Hepatocyte (in vitro differentiated cells): ENCODE measurements around the gene TCP11L2. TPM values are rescaled to one million over a fixed set of nuclear protein-coding genes. Genes with fewer than 3 reads are reported as not detected.

ENCODE experiments used
- DNase-seq: peaks from one replicate; pipeline ENCODE4 v3.0.0-alpha.2; 2016; ENCODE audit warnings: low spot score
- H2AFZ ChIP-seq: fragments of 200-600 bp; sonication (generic); 2 replicates; pipeline ENCODE4 v1.6.0; 2016; ENCODE audit warnings: antibody characterized with exemption, mild to moderate bottlenecking
- H3K27ac ChIP-seq: fragments of 200-600 bp; sonication (generic); 2 replicates; pipeline ENCODE4 v1.5.1; 2016; ENCODE audit warnings: mild to moderate bottlenecking
- H3K27me3 ChIP-seq: fragments of 200-600 bp; sonication (generic); 2 replicates; pipeline ENCODE4 v1.6.1; 2016
- H3K36me3 ChIP-seq: fragments of 200-600 bp; sonication (generic); replicated peaks from 2 replicates; pipeline ENCODE4 v1.5.1; 2016; ENCODE audit warnings: low read depth; ENCODE audit not compliant: insufficient read depth
- H3K4me1 ChIP-seq: fragments of 200-600 bp; sonication (generic); 2 replicates; pipeline ENCODE4 v1.5.1; 2016; ENCODE audit warnings: mild to moderate bottlenecking, moderate library complexity; ENCODE audit not compliant: insufficient read depth
- H3K4me2 ChIP-seq: fragments of 200-600 bp; sonication (generic); 2 replicates; pipeline ENCODE4 v1.6.0; 2016
- H3K4me3 ChIP-seq: fragments of 200-600 bp; sonication (generic); 2 replicates; pipeline ENCODE4 v1.5.1; 2016; ENCODE audit warnings: mild to moderate bottlenecking
- H3K79me2 ChIP-seq: fragments of 200-600 bp; sonication (generic); 2 replicates; pipeline ENCODE4 v1.6.0; 2017; ENCODE audit warnings: mild to moderate bottlenecking
- H3K9me2 ChIP-seq: fragments of 200-600 bp; sonication (generic); replicated peaks from 2 replicates; pipeline ENCODE4 v1.6.0; 2017; ENCODE audit warnings: mild to moderate bottlenecking; ENCODE audit not compliant: insufficient read depth
- H3K9me3 ChIP-seq: fragments of 200-600 bp; sonication (generic); 2 replicates; pipeline ENCODE4 v1.5.1; 2016; ENCODE audit warnings: low read depth, mild to moderate bottlenecking
- H4K20me1 ChIP-seq: fragments of 200-600 bp; sonication (generic); 2 replicates; pipeline ENCODE4 v1.6.0; 2016; ENCODE audit warnings: mild to moderate bottlenecking; ENCODE audit not compliant: insufficient read depth, poor library complexity, severe bottlenecking
- EZH2 ChIP-seq: fragments of 200-600 bp; sonication (generic); IDR thresholded peaks from 2 replicates; pipeline ENCODE4 v1.6.1; 2016; ENCODE audit warnings: antibody characterized with exemption, mild to moderate bottlenecking, borderline replicate concordance
- EZH2phosphoT487 ChIP-seq: fragments of 200-600 bp; sonication (generic); IDR thresholded peaks from one replicate; pipeline ENCODE4 v1.6.1; 2018; ENCODE audit warnings: antibody characterized with exemption, mild to moderate bottlenecking, low read depth, moderate library complexity; ENCODE audit not compliant: unreplicated experiment, severe bottlenecking
- whole genome bisulfite sequencing: methylation state at CpG from one replicate; pipeline ENCODE4 v1.1.6; 2016; ENCODE audit warnings: low lambda C conversion rate; ENCODE audit errors: missing lambda C conversion rate; 5-methylcytosine and 5-hydroxymethylcytosine counted together
- polyA plus RNA-seq: library from polyadenylated mRNA; unstranded; fragments of >200 nt; fragmentation: Nextera tagmentation; extraction: Ambion mirVana; gene quantifications from 2 replicates; pipeline ENCODE4 v1.2.1, GENCODE V29; 2016
- total RNA-seq: library from RNA; depleted of rRNA; stranded (reverse); fragments of >200 nt; gene quantifications from 2 replicates; pipeline ENCODE4 v1.2.3, GENCODE V29; 2014
- TF ChIP-seq, protein P1 (sequence below): fragments of 200-600 bp; sonication (generic); IDR thresholded peaks from 2 replicates; pipeline ENCODE4 v1.5.1; 2016; ENCODE audit warnings: antibody characterized with exemption, mild to moderate bottlenecking; ENCODE audit not compliant: poor library complexity

The TCP11L2 gene
- total and polyA plus RNA-seq, 2 experiments from 2014 or later: 9.6 to 38.4 TPM

DNA sequence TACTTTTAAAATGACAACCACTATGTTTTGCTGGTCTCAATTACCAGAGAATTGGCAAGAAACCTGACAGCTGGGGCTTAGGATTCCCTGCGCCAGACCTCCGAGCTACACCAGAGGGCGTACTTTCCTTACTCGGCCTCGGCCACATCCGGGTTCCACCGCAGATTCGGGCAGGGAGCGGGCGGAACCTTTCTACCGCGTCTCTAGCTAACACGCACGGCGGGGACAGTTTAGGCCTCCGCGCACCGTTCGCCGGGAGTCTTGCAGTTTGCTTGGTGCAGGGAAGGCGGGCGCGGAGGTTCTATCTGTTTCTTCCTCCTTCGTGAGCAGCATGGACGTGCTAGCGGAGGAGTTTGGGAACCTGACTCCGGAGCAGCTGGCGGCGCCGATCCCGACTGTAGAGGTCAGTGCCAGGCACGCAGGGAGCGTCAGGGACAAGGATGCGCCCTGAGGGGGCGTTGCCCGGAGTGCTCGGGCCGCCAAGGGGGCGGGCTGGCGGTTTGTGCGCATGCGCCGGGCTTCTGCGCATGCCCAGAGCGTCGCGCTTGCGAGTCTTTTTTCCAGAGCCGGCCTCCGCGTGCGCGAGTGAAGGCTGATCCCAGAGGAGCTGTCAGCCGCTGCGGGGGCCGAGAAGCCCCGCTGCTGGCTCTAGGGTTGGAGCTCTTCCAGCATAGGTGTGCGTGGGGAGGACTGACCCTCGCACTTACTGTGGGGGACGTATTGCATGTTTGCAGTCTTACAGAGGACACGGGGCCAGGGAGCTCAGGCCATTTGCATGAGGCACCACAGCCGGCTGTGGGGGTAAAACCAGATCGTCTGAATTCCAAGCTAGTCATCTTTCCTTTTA lies 55.2 kb downstream of the TCP11L2 start, which contains the start of gene POLR3B:
TSS of gene POLR3B (plus strand) at position 200 of the 847 bp plus-strand sequence. CDS start at position 332, 132 bp downstream.
- peak within 1 kb of the TSS; percentile 74 for H3K4me3 ChIP-seq
- H3K27me3 ChIP-seq: no peaks in the 10 kb centered on the region
- no peaks in the 10 kb centered on the region for H4K20me1 ChIP-seq
- H2AFZ ChIP-seq: peak within 1 kb of the TSS; percentile 82
- DNase-seq: peak; percentile 97
- peak within 1 kb of the TSS; percentile 96 for H3K27ac ChIP-seq
- WGBS: under 1% methylated on average over 61 of the region's 63 CpGs
- H3K9me3 ChIP-seq: no peaks in the 10 kb centered on the region
- H3K9me2 ChIP-seq: no peaks in the 10 kb centered on the region
- H3K36me3 ChIP-seq: no peaks in the 10 kb centered on the region
- peak within 1 kb of the TSS; percentile 77 for H3K4me2 ChIP-seq
- peaks cover 20% of the 10 kb centered on the region for H3K4me1 ChIP-seq
- peaks cover 27% of the 10 kb centered on the region for H3K79me2 ChIP-seq
- TF ChIP-seq, protein P1, sequence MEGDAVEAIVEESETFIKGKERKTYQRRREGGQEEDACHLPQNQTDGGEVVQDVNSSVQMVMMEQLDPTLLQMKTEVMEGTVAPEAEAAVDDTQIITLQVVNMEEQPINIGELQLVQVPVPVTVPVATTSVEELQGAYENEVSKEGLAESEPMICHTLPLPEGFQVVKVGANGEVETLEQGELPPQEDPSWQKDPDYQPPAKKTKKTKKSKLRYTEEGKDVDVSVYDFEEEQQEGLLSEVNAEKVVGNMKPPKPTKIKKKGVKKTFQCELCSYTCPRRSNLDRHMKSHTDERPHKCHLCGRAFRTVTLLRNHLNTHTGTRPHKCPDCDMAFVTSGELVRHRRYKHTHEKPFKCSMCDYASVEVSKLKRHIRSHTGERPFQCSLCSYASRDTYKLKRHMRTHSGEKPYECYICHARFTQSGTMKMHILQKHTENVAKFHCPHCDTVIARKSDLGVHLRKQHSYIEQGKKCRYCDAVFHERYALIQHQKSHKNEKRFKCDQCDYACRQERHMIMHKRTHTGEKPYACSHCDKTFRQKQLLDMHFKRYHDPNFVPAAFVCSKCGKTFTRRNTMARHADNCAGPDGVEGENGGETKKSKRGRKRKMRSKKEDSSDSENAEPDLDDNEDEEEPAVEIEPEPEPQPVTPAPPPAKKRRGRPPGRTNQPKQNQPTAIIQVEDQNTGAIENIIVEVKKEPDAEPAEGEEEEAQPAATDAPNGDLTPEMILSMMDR: peak; percentile 93
- TF ChIP-seq EZH2: no peak

DNA sequence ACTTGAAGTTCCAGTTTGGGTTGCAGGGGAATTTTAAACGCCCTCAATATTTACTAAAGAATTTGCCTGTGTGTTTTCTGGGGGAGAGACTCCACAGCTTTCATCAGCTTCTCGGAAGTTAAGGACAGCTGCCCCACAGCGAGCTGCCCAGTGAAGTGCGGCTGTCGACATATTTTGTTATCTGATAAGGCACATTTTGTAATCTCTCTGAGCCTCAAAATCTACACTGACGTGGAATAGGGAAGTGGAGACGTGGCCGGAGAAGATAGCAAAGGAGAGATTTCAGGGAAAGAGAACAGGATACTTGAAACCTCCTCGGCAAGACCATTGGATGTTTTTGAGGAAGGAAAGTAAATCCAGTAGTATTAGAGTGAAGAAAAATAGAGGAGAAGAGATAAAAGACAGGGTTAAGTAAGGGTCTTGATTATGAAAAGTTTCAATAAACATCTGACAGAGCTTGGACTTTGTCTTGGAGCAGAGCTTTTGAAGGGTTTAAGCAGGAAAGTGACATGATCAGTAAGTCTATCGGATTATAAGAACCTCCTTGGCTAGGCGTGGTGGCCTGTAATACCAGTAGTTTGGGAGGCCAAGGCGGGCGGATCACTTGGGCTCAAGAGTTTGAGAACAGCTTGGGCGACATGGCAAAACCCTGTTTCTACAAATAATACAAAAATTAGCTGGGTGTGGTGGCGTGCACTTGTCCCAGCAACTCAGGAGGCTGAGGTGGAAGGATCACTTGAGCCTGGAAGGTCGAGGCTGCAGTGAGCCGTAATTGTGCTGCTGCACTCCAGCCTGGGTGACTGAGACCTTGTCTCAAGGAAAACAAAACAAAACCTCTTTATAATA lies 56.1 kb downstream of the TCP11L2 start:
- H3K4me1 ChIP-seq: peaks cover 20% of the 10 kb centered on the region
- H3K9me3 ChIP-seq: no peaks in the 10 kb centered on the region
- peak overlapping the region; percentile 77 for H3K4me2 ChIP-seq
- H3K27me3 ChIP-seq: no peaks in the 10 kb centered on the region
- H3K9me2 ChIP-seq: no peaks in the 10 kb centered on the region
- H2AFZ ChIP-seq: peak overlapping the region; percentile 42
- DNase-seq: peak; percentile 73
- peak overlapping the region; percentile 96 for H3K27ac ChIP-seq
- 28% methylated on average over 17 of the region's 17 CpGs for WGBS
- peaks cover 31% of the 10 kb centered on the region for H3K79me2 ChIP-seq
- TF ChIP-seq EZH2: no peak
- TF ChIP-seq EZH2phosphoT487: no peak
- TF ChIP-seq, protein P1: no peak
- H3K4me3 ChIP-seq: peak overlapping the region; percentile 74
- no peaks in the 10 kb centered on the region for H3K36me3 ChIP-seq
- no peaks in the 10 kb centered on the region for H4K20me1 ChIP-seq

DNA sequence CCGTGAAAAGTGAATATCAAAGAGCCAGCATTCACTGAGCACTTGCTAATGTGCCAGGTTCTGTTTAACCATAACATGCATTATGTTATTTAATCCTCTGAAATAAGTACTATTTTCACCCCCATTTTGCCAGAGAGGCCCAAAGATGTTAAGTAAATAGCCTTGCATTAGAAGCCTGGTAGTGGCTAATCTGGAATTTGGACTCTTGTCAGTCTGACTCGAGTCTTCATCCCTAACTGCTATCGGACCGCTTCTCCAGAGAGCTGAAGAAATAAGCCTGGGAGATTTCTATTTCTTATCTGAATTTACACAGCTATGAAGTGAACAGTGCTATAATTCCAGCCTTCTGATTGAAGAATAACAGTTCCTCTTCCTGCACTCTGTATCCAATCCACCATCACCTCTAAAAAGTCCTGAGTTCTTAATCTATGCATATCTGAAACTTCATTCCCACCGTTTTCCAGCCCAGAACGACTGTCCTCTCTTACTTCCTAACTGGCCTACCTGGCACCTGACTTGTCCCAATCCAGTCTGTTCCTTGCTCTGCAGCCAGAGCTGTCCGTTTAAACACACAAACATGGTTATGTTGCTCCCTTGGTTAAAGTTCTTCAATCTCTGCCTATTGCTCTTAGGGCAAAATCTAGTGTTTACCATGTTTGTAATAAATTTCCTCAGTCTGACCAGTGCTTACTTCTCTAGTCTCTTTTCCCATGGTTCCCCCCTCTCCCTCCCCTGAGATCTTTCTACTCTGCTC lies 57.3 kb downstream of the TCP11L2 start:
- Histone ChIP-seq H3K9me2 (no peaks in the 10 kb centered on the region), H3K4me1 (peaks cover 20% of the 10 kb centered on the region), H3K4me3 (no peak overlapping the region), H3K79me2 (peaks cover 31% of the 10 kb centered on the region), H3K27me3 (no peaks in the 10 kb centered on the region), H3K4me2 (peak overlapping the region; percentile 77), H4K20me1 (no peaks in the 10 kb centered on the region), H2AFZ (no peak overlapping the region), H3K9me3 (no peaks in the 10 kb centered on the region), H3K27ac (peak overlapping the region; percentile 96), H3K36me3 (no peaks in the 10 kb centered on the region)
- WGBS: 58% methylated on average over 7 of the region's 7 CpGs
- DNase-seq: peak; percentile 11
- no peak for TF ChIP-seq EZH2
- TF ChIP-seq, protein P1: no peak
- TF ChIP-seq EZH2phosphoT487: no peak
